Left lung (tissue), 10 donors: ENCODE results near the gene NIPAL4. TPM values are rescaled to one million over a fixed set of nuclear protein-coding genes. Genes with fewer than 3 reads are reported as not detected.
"Not testable (repeated sequence)": the region's sequence is repeated elsewhere in the genome, so short reads cannot be mapped to it uniquely, and the experiment has no call there.

Experiments
- ATAC-seq: fragments of 200-7000 bp; cut with Tn5 transposase; one replicate; pipeline ENCODE4 v1.9.1; 2020; ENCODE audit warnings: moderate library complexity
- DNase-seq, 4 donors: peaks; one replicate each; pipeline ENCODE4 v3.0.0-alpha.2; 2013 to 2020
- H3K27ac ChIP-seq, 2 donors: fragments of 200-600 bp; sonication (generic) in 1 of 2; one replicate each; pipeline versions ENCODE4 v1.5.0 to v1.8.0; 2020 to 2021
- H3K27me3 ChIP-seq, 2 donors: fragments of 200-600 bp; sonication (generic) in 1 of 2; one replicate each; pipeline versions ENCODE4 v1.5.0 to v1.8.0; 2020 to 2021
- H3K36me3 ChIP-seq, 2 donors: fragments of 200-600 bp; sonication (generic) in 1 of 2; one replicate each; pipeline versions ENCODE4 v1.5.0 to v1.8.0; 2020 to 2021
- H3K4me1 ChIP-seq, 2 donors: fragments of 200-600 bp; one replicate each; pipeline ENCODE4 v1.8.0; 2021
- H3K4me3 ChIP-seq, 2 donors: fragments of 200-600 bp; sonication (generic) in 1 of 2; one replicate each; pipeline versions ENCODE4 v1.5.0 to v1.8.0; 2020 to 2021; ENCODE audit warnings: mild to moderate bottlenecking in 1 of 2
- H3K9me3 ChIP-seq, 2 donors: fragments of 200-600 bp; sonication (generic) in 1 of 2; one replicate each; pipeline versions ENCODE4 v1.5.0 to v1.8.0; 2020 to 2021
- intact Hi-C, 2 donors: fragments of 100-400 bp; cut with DNase I; formaldehyde crosslinking; loops; one replicate each; pipeline versions ENCODE4 v1.11.2 to v1.14.2; 2022
- polyA plus RNA-seq, 6 donors: library from polyadenylated mRNA; unstranded; fragments of 120-200 nt; gene quantifications; one replicate each; pipeline ENCODE4 v1.2.1, GENCODE V29; 2013; ENCODE audit not compliant: insufficient read length in 6 of 6
- total RNA-seq, 2 donors: library from RNA; stranded (reverse); fragmentation: NEBNext Ultra II Directional; extraction: Animal tissue kit (Norgen Biotek cat#: 25700); gene quantifications; one replicate each; pipeline ENCODE4 v1.2.1, GENCODE V29; 2021
- TF ChIP-seq, protein P1 (sequence below), 2 donors: fragments of 200-600 bp; sonication (generic) in 1 of 2; IDR thresholded peaks; one replicate each; pipeline versions ENCODE4 v1.5.0 to v1.8.0; 2021; ENCODE audit warnings: antibody characterized with exemption in 2 of 2
- donor health status: DM: no; HTN: yes; CAD: no.
- donor health status: DM: no; HTN: no; CAD: no.

NIPAL4 gene
- total and polyA plus RNA-seq, 8 donors = 0.06 to 0.39 (median 0.14) TPM; not detected in 1

DNA sequence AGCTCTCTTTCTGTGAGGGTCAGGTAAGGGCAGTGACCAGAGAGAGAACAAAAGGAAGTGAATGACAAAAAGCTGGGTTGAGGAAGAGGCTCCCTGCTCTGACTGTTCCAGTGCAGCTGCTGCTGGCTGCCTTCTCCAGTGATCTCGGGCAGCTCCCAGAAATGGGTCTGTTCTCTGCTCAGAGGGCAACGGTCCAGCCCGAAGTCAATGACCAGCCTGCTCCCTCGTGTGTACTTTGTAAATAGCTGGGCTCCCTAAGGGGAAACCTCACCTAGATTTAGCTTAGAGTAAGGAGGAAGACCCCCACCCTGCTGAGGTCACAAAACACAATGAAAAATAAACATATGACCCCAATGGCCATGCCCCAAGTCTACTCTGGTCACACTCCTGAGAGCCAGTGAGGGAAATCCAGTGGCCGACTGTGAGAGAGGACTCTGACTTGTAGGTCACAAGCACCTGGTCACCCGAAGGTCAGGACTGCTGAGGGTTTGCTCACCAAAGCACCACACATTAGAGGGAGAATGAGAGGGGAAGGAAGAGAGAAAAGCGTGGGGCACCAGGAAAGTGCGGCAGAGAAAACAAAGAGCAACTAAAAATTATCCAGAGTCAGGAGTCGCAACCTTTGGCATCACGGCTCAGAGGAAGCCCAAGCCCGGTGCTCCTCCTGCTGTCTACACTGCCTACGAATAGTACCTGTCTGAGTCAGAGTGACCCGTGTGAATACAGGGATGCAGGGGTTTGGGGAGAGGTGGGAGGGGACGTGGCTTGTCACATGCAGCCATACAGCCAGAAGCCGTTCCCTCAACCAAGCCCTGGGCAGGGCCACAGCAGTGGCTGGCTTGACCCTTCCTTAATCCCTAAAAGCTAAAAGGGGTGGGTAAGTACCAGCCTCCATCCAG is 19.8 kb downstream of the NIPAL4 start:
- DNase-seq (no peak), ATAC-seq (no peak)
- H3K27ac ChIP-seq = no peak overlapping the region
- no peak overlapping the region for H3K4me3 ChIP-seq
- H3K27me3 ChIP-seq = no peaks in the 10 kb centered on the region
- TF ChIP-seq, protein P1, sequence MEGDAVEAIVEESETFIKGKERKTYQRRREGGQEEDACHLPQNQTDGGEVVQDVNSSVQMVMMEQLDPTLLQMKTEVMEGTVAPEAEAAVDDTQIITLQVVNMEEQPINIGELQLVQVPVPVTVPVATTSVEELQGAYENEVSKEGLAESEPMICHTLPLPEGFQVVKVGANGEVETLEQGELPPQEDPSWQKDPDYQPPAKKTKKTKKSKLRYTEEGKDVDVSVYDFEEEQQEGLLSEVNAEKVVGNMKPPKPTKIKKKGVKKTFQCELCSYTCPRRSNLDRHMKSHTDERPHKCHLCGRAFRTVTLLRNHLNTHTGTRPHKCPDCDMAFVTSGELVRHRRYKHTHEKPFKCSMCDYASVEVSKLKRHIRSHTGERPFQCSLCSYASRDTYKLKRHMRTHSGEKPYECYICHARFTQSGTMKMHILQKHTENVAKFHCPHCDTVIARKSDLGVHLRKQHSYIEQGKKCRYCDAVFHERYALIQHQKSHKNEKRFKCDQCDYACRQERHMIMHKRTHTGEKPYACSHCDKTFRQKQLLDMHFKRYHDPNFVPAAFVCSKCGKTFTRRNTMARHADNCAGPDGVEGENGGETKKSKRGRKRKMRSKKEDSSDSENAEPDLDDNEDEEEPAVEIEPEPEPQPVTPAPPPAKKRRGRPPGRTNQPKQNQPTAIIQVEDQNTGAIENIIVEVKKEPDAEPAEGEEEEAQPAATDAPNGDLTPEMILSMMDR (IDR thresholded peaks at IDR 0.05) = no peak
- peaks cover 0 to 46% of the 10 kb centered on the region in 2 donors for H3K36me3 ChIP-seq
- intact Hi-C loops = no loop called here
- H3K9me3 ChIP-seq = no peaks in the 10 kb centered on the region
- H3K4me1 ChIP-seq = peaks cover 0 to 9% of the 10 kb centered on the region in 2 donors

DNA sequence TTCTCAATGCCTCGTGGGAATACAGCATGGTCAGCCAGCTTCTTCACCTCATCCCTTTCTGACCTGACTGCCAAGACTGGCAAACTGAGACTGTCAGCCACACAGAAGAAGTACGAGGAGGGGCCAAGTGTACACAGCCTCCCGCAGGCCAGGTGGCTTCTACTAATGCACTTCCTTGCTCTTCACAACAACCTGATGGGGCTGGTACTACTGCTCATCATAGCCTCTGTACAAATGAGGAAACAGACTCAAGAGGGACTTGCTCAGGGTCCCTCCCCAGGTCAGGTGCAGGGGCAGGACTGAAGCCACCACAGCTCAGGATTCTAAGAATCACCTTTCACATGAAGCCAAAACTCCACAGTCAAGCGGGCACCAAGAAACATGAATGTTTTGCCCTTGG is 21.3 kb downstream of the NIPAL4 start:
- Histone ChIP-seq H3K27ac (no peak overlapping the region), H3K36me3 (peaks cover 0 to 55% of the 10 kb centered on the region in 2 donors), H3K4me1 (peaks cover 0 to 15% of the 10 kb centered on the region in 2 donors), H3K27me3 (no peaks in the 10 kb centered on the region), H3K9me3 (no peaks in the 10 kb centered on the region), H3K4me3 (no peak overlapping the region)
- DNase-seq = no peak
- intact Hi-C loops = no loop called here
- ATAC-seq = no peak
- TF ChIP-seq, protein P1 (IDR thresholded peaks at IDR 0.05) = no peak

DNA sequence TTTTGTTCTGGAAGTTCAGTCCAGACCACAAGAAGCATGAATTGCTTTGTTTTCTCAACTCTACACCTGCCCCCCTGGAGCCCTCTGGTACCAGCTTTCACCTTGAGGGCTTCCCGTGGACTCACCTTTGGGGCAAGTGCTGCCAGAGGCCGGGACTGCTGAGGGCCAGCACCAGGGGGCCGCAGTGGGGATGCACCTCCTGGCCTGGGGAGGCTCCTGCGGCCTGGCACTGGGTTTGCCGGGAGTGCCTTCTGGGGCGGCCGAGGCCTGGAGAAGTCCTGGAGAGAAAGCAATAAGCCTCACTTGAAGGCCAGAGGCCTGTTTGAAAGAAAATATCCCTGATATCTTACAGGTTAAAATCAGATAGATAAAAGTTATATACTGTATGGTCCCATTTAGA is 21.7 kb downstream of the NIPAL4 start:
- H3K9me3 ChIP-seq = no peaks in the 10 kb centered on the region
- ATAC-seq = no peak

DNA sequence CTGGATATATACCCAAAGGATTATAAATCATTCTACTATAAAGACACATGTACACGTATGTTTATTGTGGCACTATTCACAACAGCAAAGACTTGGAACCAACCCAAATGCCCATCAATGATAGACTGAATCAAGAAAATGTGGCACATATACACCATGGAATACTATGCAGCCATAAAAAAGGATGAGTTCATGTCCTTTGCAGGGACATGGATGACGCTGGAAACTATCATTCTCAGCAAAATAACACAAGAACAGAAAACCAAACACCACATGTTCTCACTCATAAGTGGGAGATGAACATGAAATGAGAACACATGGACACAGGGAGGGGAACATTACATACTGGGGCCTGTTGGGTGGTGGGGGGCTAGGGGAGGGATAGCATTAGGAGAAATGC is 22.7 kb downstream of the NIPAL4 start:
- H3K27me3 ChIP-seq, intact Hi-C loops, H3K9me3 ChIP-seq, DNase-seq, H3K4me3 ChIP-seq, ATAC-seq, H3K27ac ChIP-seq: not testable (repeated sequence)
- Histone ChIP-seq H3K4me1 (peaks cover 0 to 15% of the 10 kb centered on the region in 2 donors), H3K36me3 (peaks cover 0 to 66% of the 10 kb centered on the region in 2 donors)

More for the DNA sequence above, 21.7 kb downstream of the NIPAL4 start:
- peak in 1 of 4 donors; percentile 57 for DNase-seq
- no peak overlapping the region for H3K4me3 ChIP-seq
- intact Hi-C loops = no loop called here
- H3K27me3 ChIP-seq = no peaks in the 10 kb centered on the region
- no peak overlapping the region for H3K27ac ChIP-seq
- H3K4me1 ChIP-seq = peaks cover 0 to 15% of the 10 kb centered on the region in 2 donors
- H3K36me3 ChIP-seq = peaks cover 0 to 59% of the 10 kb centered on the region in 2 donors
- TF ChIP-seq, protein P1 (IDR thresholded peaks at IDR 0.05) = no peak

DNA sequence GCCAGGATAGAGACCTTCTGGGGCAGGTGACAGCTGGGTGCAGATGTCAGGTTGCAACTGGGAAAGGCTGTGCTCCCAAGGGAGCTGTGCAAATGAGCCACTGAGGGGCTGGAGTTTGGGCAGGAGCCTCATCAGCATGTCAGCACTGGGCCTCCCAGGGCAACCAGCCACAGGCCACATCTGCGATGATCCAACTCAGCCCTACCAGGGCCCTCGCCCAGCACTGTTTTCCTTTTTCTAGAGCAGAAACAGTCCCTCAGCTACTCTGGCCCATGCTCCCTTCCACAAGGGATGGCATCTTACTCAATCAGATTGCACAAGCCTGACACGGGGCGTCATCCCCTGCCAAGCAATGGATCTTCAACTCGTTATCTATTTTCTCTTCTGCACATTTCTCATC is 24.8 kb downstream of the NIPAL4 start:
- peak; percentile 66 for ATAC-seq
- peak in 2 of 4 donors; percentile 23 to 36 for DNase-seq
- Histone ChIP-seq H3K9me3 (no peaks in the 10 kb centered on the region), H3K36me3 (peaks cover 0 to 79% of the 10 kb centered on the region in 2 donors), H3K4me3 (no peak overlapping the region), H3K4me1 (peaks cover 0 to 14% of the 10 kb centered on the region in 2 donors), H3K27ac (no peak overlapping the region), H3K27me3 (no peaks in the 10 kb centered on the region)
- TF ChIP-seq, protein P1 (IDR thresholded peaks at IDR 0.05) = no peak
- intact Hi-C loops = no loop called here
